HG03558 (cell line): ENCODE results near the gene HHAT.
"Not testable (repeated sequence)": the region's sequence is repeated elsewhere in the genome, so short reads cannot be mapped to it uniquely, and the experiment has no call there.

Experiments used
- ATAC-seq: cut with Tn5 transposase; IDR thresholded peaks from one replicate; pipeline ENCODE4 v1.9.1; 2021; ENCODE audit warnings: moderate number of reproducible peaks; ENCODE audit not compliant: unreplicated experiment; ENCODE audit errors: extremely low read depth

HHAT gene

GRCh38 chr1:210627755-210628154, 299.1 kb downstream of the HHAT start:
- no peak for ATAC-seq

GRCh38 chr1:210629276-210629675, 300.6 kb downstream of the HHAT start:
- no peak for ATAC-seq

GRCh38 chr1:210631399-210631798, 302.7 kb downstream of the HHAT start:
- no peak for ATAC-seq

GRCh38 chr1:210633140-210633539, 304.4 kb downstream of the HHAT start:
- no peak for ATAC-seq

GRCh38 chr1:210633636-210634035, 304.9 kb downstream of the HHAT start:
- no peak for ATAC-seq

- ATAC-seq, result no peak
Observed at GRCh38 chr1:210635108-210635507, 306.4 kb downstream of the HHAT start.

- no peak for ATAC-seq
Observed at GRCh38 chr1:210641582-210641981, 312.9 kb downstream of the HHAT start.

- ATAC-seq, result no peak
Observed at GRCh38 chr1:210645582-210646257, 317.0 kb downstream of the HHAT start.

- ATAC-seq, result no peak
Observed at GRCh38 chr1:210646258-210646616, 317.5 kb downstream of the HHAT start.

GRCh38 chr1:210647406-210648333, 319.0 kb downstream of the HHAT start:
- ATAC-seq, result no peak

GRCh38 chr1:210648588-210649269, 320.0 kb downstream of the HHAT start:
- ATAC-seq, result no peak

GRCh38 chr1:210650403-210650802, 321.7 kb downstream of the HHAT start:
- ATAC-seq, result no peak

GRCh38 chr1:210652329-210652954, 323.7 kb downstream of the HHAT start:
- ATAC-seq, result no peak

- ATAC-seq, result no peak
Observed at GRCh38 chr1:210653771-210654170, 325.1 kb downstream of the HHAT start.

GRCh38 chr1:210654176-210654981, 325.7 kb downstream of the HHAT start:
- ATAC-seq, result no peak

- no peak for ATAC-seq
Observed at GRCh38 chr1:210655511-210655910, 326.8 kb downstream of the HHAT start.

- no peak for ATAC-seq
Observed at GRCh38 chr1:210657806-210658205, 329.1 kb downstream of the HHAT start.

GRCh38 chr1:210661520-210661919, 332.8 kb downstream of the HHAT start:
- not testable (repeated sequence) for ATAC-seq

- no peak for ATAC-seq
Observed at GRCh38 chr1:210662291-210663050, 333.8 kb downstream of the HHAT start.
